ENCODE data around the gene RSRC2.

DNA sequence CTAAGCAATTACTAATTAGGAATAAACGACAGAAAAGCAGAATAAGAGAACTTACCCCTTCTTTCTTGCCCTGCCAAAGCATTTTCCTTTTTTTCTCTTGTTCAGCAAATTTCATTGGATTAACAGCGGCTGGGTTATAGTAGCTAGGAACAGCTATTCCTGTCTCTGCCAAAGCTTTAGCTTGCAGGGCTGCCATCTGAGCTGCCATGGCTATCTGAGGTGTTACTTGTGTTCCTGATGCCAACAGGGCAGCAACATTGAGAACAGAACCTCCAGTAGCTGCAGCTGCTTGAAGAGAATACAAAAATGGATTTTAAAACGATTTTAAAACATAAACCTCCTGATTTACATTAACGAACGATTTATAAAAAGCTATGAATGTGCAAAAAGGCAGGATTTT is 18.6 kb downstream of the RSRC2 start:
- no peak for TF ChIP-seq JUNB (IDR thresholded peaks at IDR 0.05)
- TF ChIP-seq, protein P1, sequence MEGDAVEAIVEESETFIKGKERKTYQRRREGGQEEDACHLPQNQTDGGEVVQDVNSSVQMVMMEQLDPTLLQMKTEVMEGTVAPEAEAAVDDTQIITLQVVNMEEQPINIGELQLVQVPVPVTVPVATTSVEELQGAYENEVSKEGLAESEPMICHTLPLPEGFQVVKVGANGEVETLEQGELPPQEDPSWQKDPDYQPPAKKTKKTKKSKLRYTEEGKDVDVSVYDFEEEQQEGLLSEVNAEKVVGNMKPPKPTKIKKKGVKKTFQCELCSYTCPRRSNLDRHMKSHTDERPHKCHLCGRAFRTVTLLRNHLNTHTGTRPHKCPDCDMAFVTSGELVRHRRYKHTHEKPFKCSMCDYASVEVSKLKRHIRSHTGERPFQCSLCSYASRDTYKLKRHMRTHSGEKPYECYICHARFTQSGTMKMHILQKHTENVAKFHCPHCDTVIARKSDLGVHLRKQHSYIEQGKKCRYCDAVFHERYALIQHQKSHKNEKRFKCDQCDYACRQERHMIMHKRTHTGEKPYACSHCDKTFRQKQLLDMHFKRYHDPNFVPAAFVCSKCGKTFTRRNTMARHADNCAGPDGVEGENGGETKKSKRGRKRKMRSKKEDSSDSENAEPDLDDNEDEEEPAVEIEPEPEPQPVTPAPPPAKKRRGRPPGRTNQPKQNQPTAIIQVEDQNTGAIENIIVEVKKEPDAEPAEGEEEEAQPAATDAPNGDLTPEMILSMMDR (IDR thresholded peaks at IDR 0.05 in 2 of 3, conservative IDR thresholded peaks at IDR 0.05 in 1 of 3; ENCODE audit: control insufficient read depth in 2 of 3, extremely low read depth in 1 of 3, insufficient read depth in 1 of 3, low read depth in 3 of 3, low read length in 3 of 3) = no peak
- TF ChIP-seq HCFC1 (IDR thresholded peaks at IDR 0.05; ENCODE audit: low read length) = no peak
- TF ChIP-seq MTA3 (IDR thresholded peaks at IDR 0.05; ENCODE audit: borderline replicate concordance, low read length) = no peak
- TF ChIP-seq FOXK2 (IDR thresholded peaks at IDR 0.05) = no peak
- TF ChIP-seq, protein P2, sequence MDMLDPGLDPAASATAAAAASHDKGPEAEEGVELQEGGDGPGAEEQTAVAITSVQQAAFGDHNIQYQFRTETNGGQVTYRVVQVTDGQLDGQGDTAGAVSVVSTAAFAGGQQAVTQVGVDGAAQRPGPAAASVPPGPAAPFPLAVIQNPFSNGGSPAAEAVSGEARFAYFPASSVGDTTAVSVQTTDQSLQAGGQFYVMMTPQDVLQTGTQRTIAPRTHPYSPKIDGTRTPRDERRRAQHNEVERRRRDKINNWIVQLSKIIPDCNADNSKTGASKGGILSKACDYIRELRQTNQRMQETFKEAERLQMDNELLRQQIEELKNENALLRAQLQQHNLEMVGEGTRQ (IDR thresholded peaks at IDR 0.05; ENCODE audit: borderline replicate concordance, low read depth, low read length) = no peak
- TF ChIP-seq, protein P3, sequence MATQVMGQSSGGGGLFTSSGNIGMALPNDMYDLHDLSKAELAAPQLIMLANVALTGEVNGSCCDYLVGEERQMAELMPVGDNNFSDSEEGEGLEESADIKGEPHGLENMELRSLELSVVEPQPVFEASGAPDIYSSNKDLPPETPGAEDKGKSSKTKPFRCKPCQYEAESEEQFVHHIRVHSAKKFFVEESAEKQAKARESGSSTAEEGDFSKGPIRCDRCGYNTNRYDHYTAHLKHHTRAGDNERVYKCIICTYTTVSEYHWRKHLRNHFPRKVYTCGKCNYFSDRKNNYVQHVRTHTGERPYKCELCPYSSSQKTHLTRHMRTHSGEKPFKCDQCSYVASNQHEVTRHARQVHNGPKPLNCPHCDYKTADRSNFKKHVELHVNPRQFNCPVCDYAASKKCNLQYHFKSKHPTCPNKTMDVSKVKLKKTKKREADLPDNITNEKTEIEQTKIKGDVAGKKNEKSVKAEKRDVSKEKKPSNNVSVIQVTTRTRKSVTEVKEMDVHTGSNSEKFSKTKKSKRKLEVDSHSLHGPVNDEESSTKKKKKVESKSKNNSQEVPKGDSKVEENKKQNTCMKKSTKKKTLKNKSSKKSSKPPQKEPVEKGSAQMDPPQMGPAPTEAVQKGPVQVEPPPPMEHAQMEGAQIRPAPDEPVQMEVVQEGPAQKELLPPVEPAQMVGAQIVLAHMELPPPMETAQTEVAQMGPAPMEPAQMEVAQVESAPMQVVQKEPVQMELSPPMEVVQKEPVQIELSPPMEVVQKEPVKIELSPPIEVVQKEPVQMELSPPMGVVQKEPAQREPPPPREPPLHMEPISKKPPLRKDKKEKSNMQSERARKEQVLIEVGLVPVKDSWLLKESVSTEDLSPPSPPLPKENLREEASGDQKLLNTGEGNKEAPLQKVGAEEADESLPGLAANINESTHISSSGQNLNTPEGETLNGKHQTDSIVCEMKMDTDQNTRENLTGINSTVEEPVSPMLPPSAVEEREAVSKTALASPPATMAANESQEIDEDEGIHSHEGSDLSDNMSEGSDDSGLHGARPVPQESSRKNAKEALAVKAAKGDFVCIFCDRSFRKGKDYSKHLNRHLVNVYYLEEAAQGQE (IDR thresholded peaks at IDR 0.05; ENCODE audit: low read depth, low read length) = no peak
- TF ChIP-seq RFX5 (IDR thresholded peaks at IDR 0.05; ENCODE audit: low read depth, low read length) = no peak
- no peak for TF ChIP-seq POLR2A (IDR thresholded peaks at IDR 0.05; ENCODE audit: low read depth, low read length)
